Measurements from ENCODE around the gene PHAF1. TPM values are rescaled to one million over a fixed set of nuclear protein-coding genes. Genes with fewer than 3 reads are reported as not detected.

PHAF1 gene
- polyA plus RNA-seq, 1 donor: 29.3 TPM

DNA sequence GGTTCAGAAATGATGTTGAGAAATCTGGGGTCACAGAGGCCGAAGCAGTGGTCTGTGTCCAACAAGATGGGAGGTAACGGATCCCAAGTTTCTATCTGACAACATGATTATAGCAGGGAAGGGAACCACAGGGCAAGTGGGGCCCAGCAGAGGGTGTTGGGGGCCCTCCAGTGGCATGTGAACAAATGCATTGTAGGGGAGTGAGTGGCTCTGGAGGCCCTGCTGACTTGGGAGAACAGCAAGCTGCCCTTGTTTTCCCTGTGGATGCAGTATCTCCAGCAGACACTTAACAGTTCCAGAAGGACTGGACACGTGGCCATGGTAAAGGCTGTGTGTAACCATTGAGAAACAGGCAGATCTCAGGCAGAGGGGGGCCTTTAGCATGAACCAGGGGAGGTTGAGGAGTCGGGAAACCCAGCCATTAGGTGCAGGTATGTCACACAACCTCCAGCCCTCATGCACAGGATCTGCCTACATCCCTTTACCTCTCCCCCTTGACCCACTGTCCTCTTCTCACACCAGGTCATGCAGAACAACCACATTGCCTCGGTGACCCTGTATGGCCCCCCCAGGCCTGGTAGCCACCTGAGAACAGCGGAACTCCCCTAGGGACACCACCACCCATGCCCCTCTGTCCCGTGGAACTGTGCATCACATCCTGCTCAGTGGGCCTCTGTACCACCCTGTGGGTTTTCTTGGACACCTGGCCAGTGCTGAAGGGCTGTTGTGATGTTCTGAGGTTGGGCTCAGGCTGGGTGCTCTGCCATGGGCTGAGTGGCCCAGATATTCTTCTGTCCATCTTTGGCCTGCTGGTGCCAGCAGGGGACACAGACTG is 37.0 kb downstream of the PHAF1 start:
- no peak for DNase-seq

DNA sequence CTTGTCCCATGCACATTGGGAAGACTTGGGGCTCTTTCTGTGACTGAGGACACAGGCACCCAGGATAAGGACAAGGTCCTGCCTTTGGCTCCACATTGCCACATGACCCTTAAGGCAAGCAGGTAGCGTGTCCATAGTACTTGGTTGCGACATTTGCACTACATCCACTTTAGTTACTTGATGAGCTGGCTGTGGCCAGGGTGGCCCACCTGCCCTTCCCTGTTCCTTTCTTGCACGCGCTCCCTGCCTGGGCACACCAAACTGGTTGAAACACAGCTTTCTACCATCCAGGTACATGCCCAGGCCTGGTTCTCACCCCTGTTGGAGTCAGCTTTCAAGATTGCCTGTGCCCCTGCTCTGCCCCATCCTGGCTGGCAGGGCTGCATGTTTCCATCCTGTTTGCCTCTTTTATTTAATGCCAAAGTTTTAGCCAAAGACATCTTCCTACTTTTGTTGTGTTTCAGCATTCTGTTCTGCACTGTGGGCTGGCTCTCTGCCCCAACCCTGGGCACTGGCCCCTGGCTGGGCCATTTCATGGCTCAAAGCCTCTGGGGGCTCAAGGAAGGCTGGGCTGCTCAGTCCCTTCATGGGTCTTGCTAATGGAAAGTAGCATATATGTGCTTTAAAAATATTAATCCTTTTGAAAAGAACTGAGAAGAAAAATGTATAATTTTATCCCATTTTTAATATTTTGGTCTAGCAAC is 37.8 kb downstream of the PHAF1 start:
- no peak for DNase-seq

DNA sequence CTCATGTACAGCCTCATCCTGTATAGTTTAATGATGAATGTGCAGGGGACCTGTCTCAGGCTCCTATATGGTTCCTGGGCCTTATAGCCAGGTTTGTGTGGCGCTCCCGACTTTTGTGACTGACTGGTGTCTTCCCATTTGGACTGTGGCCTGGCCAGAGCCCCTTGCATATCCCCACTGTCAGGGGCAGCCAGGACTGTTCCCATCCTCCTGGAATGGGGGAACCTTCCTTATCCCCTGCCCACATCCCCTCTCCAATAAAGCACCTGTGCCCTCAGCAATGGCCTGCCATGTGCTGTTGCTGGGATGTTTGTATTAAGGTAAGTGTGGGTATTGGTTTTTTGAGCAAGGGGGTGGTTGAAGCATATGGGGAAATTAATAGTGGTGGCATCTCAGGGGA is 38.5 kb downstream of the PHAF1 start:
- DNase-seq: no peak

DNA sequence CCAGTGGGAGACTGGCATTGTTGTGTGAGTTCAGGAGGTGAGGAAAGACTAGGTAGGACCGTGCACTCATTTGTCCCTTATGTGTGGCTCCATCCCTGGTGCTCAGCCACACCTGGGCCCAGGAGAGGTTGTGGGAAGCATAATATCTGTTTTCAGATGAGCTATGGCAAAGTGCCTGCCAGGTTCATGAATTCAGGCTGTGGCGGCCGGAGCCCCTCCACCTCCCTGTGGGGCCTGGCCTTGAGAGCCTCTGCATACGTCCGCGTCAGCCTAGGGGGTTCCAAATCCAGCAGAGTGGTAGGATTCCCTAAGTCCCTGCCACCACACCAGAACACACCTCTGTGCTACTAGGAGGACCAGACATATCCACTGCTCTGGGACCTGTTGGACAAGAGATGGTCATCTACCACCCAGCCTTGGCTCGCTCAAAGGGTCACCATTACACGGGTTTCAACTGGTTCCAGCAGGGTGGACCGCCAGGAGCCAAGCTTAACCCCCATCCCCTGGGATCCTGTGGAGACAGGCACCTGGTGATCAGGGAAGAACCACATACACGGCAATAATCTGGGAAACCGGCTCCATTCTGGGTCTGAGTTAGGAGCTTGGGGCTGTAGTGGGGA is 39.0 kb downstream of the PHAF1 start:
- no peak for DNase-seq

DNA sequence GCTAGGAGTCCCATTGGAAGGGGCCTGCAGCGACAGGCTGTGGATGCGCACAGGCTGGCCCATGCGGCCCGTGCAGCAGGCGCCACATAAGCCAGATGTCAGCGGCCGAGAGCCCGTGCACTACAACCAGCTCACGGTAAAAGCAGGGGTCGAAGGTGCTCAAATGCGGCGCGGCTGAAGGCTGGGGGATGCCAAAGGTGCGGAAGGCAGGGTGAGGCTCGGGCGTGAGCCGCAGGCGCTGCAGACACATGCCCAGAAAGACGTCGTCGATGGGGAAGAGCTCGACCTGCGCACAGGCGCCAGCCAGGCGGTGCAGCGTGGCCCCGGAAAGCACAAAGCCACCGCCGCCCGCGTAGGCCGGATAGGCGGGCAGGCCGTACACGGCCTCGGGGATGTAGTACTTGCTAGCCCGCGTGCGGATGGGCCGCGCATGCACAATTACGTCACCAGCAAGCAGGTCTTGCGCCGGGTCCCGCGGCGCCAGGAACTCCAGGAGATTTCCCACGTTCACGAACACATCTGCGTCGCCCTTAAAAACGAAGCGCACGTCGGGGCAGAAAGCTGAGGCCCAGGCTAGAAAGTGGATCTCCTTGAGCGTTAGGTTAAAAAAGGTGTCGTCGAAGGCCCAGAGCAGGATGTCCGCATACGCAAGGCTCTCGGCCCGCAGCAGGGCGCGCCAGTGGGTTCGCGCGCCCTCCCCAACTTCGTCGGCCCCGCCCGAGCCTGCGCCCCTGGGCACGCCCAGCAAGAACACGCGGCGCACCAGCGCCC is 39.7 kb downstream of the PHAF1 start:
- DNase-seq: no peak

DNA sequence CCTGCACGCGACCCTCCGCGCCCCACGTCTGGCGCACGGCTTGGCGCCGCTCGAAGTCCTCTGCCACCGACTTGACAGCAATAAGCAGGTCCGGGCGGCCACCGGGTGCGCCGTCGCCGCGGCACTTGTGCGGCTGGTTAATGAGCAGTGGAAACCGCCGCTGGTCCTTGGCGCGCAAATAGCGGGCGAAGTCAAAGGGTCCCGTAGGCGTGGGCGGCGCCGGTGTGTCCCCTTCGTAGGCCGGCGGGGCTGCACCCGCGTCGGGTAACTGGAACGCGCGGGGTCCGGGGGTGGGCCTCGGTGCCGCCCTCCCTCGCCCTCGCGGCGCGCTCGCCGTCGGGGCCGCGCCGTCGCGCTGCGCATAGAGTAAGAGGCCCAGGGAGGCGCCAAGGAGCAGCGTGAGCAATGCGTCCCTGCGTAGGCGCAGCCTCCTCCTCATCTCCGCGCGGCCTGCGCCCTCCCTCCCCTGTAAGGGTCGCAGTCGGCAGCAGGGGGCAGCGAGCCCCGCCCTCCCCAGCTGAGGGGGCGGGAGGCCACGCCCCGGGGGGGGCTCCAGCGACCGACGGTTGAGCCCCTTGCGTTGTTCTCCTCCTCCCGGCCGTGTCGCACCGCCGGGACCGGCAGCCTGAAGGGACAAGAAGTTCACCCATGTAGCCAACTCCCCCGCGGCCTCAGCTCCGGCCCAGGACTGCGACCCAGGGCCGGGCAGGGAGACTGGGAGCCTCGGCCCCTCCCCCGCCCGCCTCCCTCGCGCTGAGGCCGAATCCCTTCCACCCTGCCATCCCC is 40.5 kb downstream of the PHAF1 start:
- peak; percentile 69 for DNase-seq

DNA sequence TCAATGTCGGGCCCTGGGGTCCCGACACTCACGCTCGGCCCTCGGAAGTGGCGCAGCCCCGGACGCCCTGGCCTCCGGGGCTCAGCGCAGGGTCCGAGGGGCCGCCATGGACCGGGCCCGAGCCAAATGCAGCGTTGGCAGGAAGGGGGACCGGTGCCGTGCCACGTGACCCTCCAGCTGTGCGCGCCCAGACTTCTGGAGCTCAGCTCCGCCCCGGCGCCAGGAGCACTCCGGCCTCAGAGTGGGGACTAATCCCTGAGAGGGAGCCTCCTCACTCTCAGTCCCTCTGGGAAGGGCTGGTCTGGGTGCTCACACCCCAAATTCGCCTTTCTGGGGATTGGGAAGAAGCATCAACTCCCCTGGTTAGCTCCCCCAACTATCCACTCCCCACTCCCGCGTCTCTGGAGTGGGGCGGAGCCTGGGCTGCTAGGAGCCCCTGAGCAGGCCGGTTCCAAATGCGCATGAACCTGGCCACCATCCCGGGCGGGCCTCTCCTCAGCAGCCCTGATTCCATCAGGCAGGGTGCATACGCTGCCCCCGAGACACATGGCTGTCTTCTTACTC is 41.2 kb downstream of the PHAF1 start, which contains the start of gene B3GNT9:
Gene B3GNT9 (minus strand): TSS at position 166 of the 564 bp plus-strand sequence. CDS start 513 bp downstream, outside the sequence.
- peak; percentile 70 for DNase-seq

DNA sequence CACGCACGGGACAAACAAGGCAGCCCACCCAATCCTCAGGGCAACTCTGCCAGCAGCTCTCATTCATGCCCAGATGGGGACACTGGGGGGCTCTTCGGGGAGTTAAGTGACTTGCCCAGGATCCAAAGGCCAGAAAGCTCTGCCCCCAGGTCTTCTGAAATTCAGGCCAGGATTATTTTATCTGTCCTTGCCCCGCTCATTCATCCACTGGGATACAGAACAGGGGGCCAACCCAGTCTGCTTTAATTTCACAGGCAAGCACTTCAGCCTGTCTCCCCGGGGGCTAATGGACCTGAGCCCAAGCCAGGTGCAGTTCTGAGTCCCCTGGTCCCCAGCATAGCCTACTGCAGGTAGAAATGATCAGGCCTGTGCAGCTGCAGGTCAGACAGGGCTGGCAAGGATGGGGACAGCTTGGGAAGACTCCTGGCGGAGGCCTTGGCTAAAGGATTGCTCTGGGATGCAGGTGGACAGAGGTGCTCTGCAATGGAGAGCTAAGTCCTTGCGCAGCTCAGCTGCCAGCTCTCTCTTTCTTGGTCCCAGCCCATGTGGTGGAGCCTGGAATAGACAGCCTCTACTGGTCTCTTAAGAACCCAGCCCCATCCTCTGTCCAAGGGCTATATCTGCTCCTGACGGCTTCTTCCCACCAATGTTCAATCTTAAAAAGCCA is 41.8 kb downstream of the PHAF1 start:
- DNase-seq: no peak

DNA sequence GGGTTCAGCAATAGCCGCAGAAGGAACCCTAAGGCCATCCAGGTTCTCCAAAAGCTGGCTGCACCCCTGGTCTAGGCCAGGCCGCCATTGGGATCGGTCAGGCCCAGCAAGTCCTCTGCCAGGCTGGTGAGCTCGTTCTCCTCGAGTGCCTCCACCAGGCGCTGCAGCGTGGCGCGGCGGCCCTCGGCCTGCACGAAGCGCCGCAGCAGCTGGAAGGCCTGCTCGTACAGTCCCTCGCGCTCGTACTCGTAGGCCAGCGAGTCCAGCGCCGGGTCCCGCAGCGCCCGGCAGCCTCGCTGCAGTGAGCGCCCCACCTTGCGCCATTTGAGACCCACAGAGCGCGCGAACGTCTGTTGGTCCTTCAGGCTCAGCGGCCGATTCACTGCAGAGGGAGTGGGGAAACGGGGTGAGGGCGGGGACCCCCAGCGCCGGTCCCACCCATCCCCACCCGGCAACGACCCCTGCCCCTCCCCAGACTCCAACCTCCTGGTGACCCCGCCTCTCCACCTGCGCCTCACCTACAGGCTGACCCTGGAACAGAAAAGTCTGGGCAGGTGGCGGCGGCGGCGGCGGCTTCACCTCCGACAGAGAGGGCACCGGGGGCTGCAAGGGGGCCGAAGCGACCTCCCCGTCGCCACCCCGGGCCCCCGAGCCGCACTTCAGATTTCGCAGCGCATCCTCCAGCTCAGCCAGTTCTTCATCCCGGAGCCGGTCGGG is 45.0 kb downstream of the PHAF1 start:
- DNase-seq: no peak

DNA sequence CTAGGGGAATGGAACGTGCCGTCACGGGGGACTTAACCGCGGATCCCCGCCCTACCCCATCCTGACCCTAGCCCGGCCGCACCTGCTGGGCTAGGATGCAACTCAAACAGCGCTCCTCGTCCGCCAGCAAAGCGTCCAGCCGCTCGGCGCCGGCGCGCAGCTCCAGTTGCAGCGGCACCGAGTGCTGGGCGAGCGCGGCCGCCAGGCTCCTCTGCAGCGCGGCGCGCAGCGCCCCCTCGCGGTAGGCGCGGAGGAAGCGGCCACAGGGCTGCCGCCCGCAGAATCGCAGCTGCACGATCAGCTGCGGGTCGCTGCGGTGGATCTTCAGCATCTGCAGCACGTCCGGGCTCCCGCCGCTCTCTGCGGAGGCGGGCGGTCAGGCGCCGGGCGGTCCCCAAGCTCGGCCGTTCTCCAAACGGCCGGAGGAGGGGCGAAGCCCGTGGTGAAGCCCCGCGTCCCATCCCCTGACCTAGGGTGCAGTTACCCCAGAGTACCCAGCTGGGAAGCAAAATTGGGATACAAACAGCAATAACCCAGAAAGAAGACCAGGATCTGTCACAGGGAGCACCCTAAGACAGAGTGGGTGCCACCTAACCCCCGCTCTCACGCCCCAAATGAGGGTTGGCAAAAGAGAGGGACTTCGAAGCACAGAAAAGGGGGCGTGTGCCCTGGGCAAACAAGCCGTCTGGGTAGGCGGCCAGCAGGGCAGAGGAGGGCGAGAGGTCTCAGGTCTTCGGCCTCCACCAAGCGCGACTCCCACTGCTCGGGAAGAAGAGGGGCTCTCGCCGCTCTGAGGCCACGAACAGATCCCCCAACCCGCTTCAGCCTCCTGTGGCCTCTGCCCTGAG is 45.8 kb downstream of the PHAF1 start:
- DNase-seq: no peak

DNA sequence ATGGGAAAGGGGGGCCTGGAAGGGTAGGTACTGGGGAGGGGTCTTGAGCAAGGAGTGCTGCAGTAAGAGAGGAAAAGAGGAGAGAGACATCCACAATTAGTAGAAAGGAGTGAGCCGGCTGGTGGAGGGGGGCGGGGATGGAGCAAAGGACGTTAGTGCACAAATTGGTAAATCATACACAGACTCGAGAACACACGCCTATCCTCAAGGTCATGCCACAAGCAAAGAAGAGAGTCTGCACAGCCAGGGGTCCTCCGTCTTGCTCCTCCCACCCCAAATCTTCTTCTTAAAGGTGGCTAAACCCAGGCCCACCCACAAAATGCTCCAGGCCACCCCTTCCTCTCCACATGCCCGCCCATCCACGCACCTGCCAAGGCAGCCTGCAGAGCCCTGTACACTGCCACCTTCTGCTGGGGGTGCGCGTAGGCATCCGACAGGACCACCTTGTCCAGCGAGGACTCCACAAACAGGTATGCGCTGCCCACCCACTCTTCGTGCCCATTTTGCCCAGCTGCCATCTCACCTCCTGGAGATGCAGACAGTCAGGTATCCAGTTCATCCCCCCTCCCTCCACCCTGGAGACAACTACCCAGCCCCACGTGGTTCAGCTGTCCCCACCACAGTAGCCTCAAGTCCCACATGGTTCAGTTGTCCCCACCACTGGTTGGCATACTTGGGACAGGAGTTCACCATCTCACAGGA is 46.6 kb downstream of the PHAF1 start:
- DNase-seq: no peak

DNA sequence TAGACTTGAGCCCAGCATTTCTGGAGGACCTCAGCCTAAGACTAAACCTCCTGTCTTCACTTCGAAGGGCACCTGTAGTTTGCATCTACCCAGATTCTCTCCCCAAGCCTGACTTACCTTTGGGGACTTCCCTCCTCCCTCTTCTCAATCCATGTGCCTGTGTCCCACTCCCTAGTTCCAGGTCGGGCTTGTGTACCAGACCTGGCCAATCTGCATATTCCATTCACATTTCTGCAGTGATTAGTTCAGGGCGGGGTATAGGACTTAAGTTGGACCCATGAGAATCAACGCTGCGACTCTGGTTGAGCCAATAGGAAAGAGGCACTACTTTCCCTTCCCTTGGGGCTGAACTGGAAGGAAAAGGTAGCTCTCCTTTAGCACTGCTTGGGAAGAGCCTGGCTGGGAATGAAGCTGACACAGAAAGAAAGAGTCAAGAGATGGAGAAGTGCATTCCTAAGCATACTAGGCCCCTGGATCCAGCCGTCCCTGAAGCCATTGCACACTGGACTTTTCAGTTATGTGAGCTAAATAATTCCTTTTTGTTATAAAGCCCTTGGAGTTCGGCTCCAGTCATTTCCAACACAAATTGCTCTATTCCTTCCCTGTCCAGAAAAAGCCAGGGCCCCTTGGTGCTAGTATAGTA is 47.5 kb downstream of the PHAF1 start:
- DNase-seq: no peak

DNA sequence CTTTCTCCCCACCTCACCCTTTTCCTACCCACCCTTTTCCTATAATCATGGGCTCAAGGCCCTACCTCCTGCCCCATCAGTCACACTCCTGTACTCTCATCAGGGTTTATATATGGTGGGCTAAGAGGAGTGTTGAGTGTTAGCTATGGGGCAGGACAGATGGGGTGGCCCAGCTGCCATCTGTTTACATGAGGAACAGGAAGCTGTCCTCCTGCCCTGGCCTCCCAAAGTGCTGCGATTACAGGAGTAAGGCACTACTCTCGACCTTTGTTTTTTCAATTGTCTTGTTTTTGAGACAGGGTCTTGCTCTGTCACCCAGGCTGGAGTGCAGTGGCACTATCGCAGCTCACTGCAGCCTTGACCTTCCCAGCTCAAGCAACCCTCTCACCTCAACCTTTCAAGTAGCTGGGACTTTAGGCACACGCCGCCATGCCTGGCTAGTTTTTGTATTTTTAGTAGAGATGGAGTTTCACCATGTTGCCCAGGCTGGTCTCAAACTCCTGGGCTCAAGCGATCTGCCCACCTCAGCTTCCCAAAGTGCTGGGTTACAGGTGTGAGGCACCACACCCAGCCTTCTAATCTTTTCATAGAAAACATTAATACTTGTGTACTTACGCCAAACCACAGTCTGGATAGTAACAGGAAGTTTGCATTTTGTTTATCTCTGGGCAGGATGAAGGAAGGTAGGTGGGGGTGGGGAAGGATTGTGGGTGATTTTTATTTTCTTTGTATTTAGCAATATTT is 48.3 kb downstream of the PHAF1 start:
- DNase-seq: no peak

DNA sequence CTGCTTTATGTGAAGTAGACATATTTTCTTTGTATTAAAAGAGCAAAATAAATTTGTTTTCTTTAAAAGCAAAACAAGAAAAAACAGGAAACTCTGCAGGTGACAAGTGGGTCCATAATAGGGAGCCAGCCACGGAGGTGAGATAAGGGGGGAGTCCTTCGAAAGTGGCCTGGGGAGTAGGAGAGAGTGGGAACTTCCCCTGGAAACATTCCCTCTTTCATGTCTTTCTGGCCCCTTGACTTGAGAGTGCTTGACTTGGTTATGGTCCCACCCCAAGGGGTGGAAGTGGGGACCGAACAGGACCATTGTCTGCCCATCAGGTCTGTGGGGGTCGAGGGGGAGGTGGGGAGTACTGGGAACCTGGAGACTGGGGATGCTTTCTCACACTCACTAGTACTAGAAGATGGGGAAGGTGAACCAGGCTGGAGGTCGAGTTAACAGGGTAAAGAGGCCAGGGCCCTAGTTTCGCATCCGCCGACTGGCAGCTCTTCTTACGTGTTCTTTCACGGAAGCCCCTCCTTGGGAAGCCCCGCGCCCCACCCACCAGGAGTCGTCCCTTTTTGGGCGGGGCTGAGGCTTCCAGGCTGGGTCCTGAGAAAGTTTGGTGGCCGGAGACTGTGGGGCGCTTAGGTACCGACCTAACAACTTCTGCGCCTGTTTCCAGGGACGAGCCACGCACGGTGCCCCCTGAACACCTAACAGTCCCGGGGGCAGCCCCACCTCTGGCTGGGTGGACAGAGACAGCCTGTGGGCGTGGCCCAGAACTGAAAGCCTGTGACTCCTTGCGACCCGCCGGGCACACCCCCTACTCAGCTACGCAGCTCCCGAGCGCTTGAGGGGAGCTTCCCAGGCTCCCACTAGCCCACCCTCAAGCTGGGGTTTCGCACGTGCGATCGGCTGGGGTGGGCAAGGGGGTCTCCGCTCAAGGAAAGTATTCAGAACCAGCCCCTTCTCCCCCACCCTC is 49.2 kb downstream of the PHAF1 start:
- no peak for DNase-seq

DNA sequence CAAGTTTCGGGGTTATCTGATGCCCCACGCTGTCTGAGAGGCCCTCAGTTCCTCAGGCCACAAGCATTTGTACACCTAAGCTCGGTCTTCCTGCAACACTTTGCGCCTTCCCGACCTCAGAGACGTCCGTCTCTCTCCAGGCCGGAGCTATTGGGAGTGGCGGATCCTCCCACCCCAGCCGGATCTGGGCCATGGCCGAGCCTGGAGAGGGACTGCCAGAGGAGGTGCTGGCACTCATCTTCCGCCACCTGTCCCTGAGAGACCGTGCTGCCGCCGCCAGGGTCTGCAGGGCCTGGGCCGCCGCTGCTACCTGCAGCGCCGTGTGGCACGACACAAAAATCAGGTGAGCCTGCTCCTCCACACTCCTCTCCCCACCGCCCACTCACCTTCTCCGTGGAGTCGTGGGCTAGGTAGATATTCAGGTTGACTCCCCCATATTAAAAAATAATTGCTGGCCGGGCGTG is 51.9 kb downstream of the PHAF1 start:
- DNase-seq: no peak

Measured in left kidney (tissue), 2 donors.